Fibroblast of the aortic adventitia (primary cell): Measurements from ENCODE around the gene COA1. TPM values are rescaled to one million over a fixed set of nuclear protein-coding genes. Genes with fewer than 3 reads are reported as not detected.
"Not testable (repeated sequence)": the region's sequence is repeated elsewhere in the genome, so short reads cannot be mapped to it uniquely, and the experiment has no call there.

Experiments
- DNase-seq: peaks from one replicate; pipeline ENCODE4 v3.0.0-alpha.2; 2010; ENCODE audit warnings: low read depth
- H3K4me3 ChIP-seq: 2 replicates; pipeline ENCODE4 v1.5.1; 2011; ENCODE audit warnings: low read depth, mild to moderate bottlenecking, control low read depth, low read length, moderate library complexity
- CTCF ChIP-seq: IDR thresholded peaks from 2 replicates; pipeline ENCODE4 v1.5.1; 2011; ENCODE audit warnings: mild to moderate bottlenecking, low read length, control low read depth, inconsistent platforms; ENCODE audit not compliant: insufficient read depth
- total RNA-seq: library from RNA; depleted of rRNA; stranded (reverse); fragments of >200 nt; gene quantifications from 2 replicates; pipeline ENCODE4 v1.2.3, GENCODE V29; 2012; ENCODE audit warnings: low replicate concordance

Gene COA1
- total RNA-seq, 1 donor, result 71.4 TPM

GRCh38 chr7:43686991-43687390 is 42.3 kb downstream of the COA1 start:
- no peak for DNase-seq
- no peak overlapping the region for H3K4me3 ChIP-seq
- no peak for TF ChIP-seq CTCF

- H3K4me3 ChIP-seq, result no peak overlapping the region
- TF ChIP-seq CTCF, result no peak
- DNase-seq, result no peak
Measured at GRCh38 chr7:43680736-43681135, 48.6 kb downstream of the COA1 start.

GRCh38 chr7:43679210-43680068 is 49.9 kb downstream of the COA1 start:
- DNase-seq, result no peak
- H3K4me3 ChIP-seq, result no peak overlapping the region
- no peak for TF ChIP-seq CTCF

GRCh38 chr7:43678315-43678714 is 51.0 kb downstream of the COA1 start:
- no peak for TF ChIP-seq CTCF
- DNase-seq, result no peak
- no peak overlapping the region for H3K4me3 ChIP-seq

- no peak for TF ChIP-seq CTCF
- no peak for DNase-seq
- H3K4me3 ChIP-seq, result no peak overlapping the region
Measured at GRCh38 chr7:43677864-43678263, 51.5 kb downstream of the COA1 start.

- no peak overlapping the region for H3K4me3 ChIP-seq
- no peak for TF ChIP-seq CTCF
- peak; percentile 79 for DNase-seq
Measured at GRCh38 chr7:43674559-43675436, 54.5 kb downstream of the COA1 start.

- DNase-seq, H3K4me3 ChIP-seq: not testable (repeated sequence)
Measured at GRCh38 chr7:43673243-43673976, 55.9 kb downstream of the COA1 start.
